DND-41 (cell line): ENCODE measurements around the gene PPFIBP2.

Experiments used
- EZH2 ChIP-seq: IDR thresholded peaks from 3 replicates; pipeline ENCODE4 v1.6.1; 2012; ENCODE audit warnings: borderline replicate concordance, low read depth, mild to moderate bottlenecking, moderate library complexity, low read length, inconsistent platforms; ENCODE audit not compliant: severe bottlenecking
- TF ChIP-seq, protein P1 (sequence below): IDR thresholded peaks from 2 replicates; pipeline ENCODE4 v1.5.1; 2012; ENCODE audit warnings: borderline replicate concordance, low read length, moderate library complexity, mild to moderate bottlenecking; ENCODE audit not compliant: poor library complexity, severe bottlenecking; ENCODE audit errors: extremely low read depth

DNA sequence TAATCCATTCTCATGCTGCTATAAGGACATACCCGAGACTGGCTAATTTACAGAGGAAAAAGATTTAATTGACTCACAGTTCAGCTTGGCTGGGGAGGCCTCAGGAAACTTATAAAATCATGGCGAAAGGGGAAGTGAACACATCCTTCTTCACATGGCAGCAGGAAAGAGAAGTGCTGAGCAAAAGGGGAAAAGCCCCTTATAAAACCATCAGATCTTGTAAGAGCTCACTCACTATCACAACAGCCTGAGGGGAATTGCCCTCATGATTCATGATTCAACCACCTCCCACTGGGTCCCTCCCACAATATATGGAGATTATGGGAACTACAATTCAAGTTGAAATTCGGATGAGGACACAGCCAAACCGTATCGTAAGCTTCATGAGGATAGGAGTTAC lies 163.3 kb downstream of the PPFIBP2 start:
- TF ChIP-seq, protein P1, sequence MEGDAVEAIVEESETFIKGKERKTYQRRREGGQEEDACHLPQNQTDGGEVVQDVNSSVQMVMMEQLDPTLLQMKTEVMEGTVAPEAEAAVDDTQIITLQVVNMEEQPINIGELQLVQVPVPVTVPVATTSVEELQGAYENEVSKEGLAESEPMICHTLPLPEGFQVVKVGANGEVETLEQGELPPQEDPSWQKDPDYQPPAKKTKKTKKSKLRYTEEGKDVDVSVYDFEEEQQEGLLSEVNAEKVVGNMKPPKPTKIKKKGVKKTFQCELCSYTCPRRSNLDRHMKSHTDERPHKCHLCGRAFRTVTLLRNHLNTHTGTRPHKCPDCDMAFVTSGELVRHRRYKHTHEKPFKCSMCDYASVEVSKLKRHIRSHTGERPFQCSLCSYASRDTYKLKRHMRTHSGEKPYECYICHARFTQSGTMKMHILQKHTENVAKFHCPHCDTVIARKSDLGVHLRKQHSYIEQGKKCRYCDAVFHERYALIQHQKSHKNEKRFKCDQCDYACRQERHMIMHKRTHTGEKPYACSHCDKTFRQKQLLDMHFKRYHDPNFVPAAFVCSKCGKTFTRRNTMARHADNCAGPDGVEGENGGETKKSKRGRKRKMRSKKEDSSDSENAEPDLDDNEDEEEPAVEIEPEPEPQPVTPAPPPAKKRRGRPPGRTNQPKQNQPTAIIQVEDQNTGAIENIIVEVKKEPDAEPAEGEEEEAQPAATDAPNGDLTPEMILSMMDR = no peak
- no peak for TF ChIP-seq EZH2
